ENCODE results near the gene ANKRD34A. TPM values are rescaled to one million over a fixed set of nuclear protein-coding genes. Genes with fewer than 3 reads are reported as not detected.

ANKRD34A gene
- total and polyA plus RNA-seq, 2 experiments from 2014 or later: 1.3 to 2.3 TPM

- Histone ChIP-seq H3K9me2 (ENCODE audit: insufficient read depth) (no peaks in the 10 kb centered on the region), H3K9ac (no peak overlapping the region), H3F3A (ENCODE audit: insufficient read depth) (0 out of 2 replicates have a peak, but pooled peaks cover 4% of the 10 kb centered on the region), H2AFZ (no peak overlapping the region), H3K27me3 (replicated peaks; ENCODE audit: insufficient read depth) (no peaks in the 10 kb centered on the region), H3K4me2 (ENCODE audit: unreplicated experiment) (no peak overlapping the region), H3K9me3 (ENCODE audit: low read depth) (no peaks in the 10 kb centered on the region), H3K4me1 (ENCODE audit: insufficient read depth) (peaks cover 4% of the 10 kb centered on the region; the same call in 1 of the 2 replicates), H3K36me3 (ENCODE audit: low read depth) (peaks cover 16% of the 10 kb centered on the region; the same call in 1 of the 2 replicates), H3K27ac (no peak overlapping the region), H3K79me2 (ENCODE audit: insufficient read depth) (peaks cover 77% of the 10 kb centered on the region), H4K20me1 (ENCODE audit: insufficient read depth) (no peaks in the 10 kb centered on the region), H3K4me3 (no peak overlapping the region)
- DNase-seq: no peak
- in situ Hi-C loops (cut with MboI): no loop called here
- no peak for TF ChIP-seq EZH2phosphoT487 (IDR thresholded peaks at IDR 0.05; ENCODE audit: insufficient read depth, low read depth)
- TF ChIP-seq EZH2 (IDR thresholded peaks at IDR 0.05; ENCODE audit: insufficient read depth, poor library complexity, severe bottlenecking): no peak
- WGBS, 2 experiments (ENCODE audit: low coverage in 1 of 2, low lambda C conversion rate in 2 of 2, missing lambda C conversion rate in 2 of 2): 94 to 98% methylated on average over 3 of the region's 3 CpGs
Measured at GRCh38 chr1:145944532-145944931, 19.8 kb downstream of the ANKRD34A start.

DNA sequence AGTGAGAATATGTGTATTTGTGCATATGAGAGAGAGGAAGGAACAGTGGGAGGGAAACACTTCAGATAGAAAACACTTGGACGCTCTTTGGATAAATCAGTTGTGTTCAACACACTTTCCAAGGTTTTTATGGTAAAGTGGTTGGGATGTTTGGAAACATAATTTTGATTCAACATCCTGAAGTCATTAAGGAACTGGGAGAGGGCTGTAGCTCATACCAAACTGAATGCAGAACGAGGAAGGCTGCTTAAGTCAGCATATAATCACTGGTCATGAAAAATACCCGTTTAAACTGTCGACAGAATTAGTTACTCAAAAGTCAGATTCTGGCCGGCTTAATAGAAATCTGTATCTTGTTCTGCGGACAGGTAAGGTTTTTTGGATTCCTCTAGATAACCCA, 21.5 kb downstream of the ANKRD34A start:
- Histone ChIP-seq H3K4me3 (0 out of 2 replicates have a peak overlapping the region, but pooled peaks have one; percentile 1), H3K9ac (peak overlapping the region; percentile 49), H3K9me2 (ENCODE audit: insufficient read depth) (no peaks in the 10 kb centered on the region), H3K4me2 (ENCODE audit: unreplicated experiment) (peak overlapping the region; percentile 43), H3F3A (ENCODE audit: insufficient read depth) (0 out of 2 replicates have a peak, but pooled peaks cover 4% of the 10 kb centered on the region), H2AFZ (peak overlapping the region; percentile 68), H3K4me1 (ENCODE audit: insufficient read depth) (peaks cover 4% of the 10 kb centered on the region; the same call in 1 of the 2 replicates), H3K79me2 (ENCODE audit: insufficient read depth) (peaks cover 61% of the 10 kb centered on the region), H3K9me3 (ENCODE audit: low read depth) (no peaks in the 10 kb centered on the region), H3K36me3 (ENCODE audit: low read depth) (peaks cover 16% of the 10 kb centered on the region; the same call in 1 of the 2 replicates), H3K27me3 (replicated peaks; ENCODE audit: insufficient read depth) (no peaks in the 10 kb centered on the region), H3K27ac (peak overlapping the region; percentile 31), H4K20me1 (ENCODE audit: insufficient read depth) (no peaks in the 10 kb centered on the region)
- peak; percentile 36 for DNase-seq
- no peak for TF ChIP-seq EZH2 (IDR thresholded peaks at IDR 0.05; ENCODE audit: insufficient read depth, poor library complexity, severe bottlenecking)
- no peak for TF ChIP-seq EZH2phosphoT487 (IDR thresholded peaks at IDR 0.05; ENCODE audit: insufficient read depth, low read depth)
- WGBS, 2 experiments (ENCODE audit: low coverage in 1 of 2, low lambda C conversion rate in 2 of 2, missing lambda C conversion rate in 2 of 2): 11 to 14% methylated on average over 6 of the region's 6 CpGs
- in situ Hi-C loops (cut with MboI): no loop called here

GRCh38 chr1:145942405-145942804, 22.0 kb downstream of the ANKRD34A start:
- Histone ChIP-seq H3K4me3 (no peak overlapping the region), H3K9me3 (ENCODE audit: low read depth) (no peaks in the 10 kb centered on the region), H3K79me2 (ENCODE audit: insufficient read depth) (peaks cover 58% of the 10 kb centered on the region), H4K20me1 (ENCODE audit: insufficient read depth) (no peaks in the 10 kb centered on the region), H3K4me1 (ENCODE audit: insufficient read depth) (peaks cover 4% of the 10 kb centered on the region; the same call in 1 of the 2 replicates), H3K36me3 (ENCODE audit: low read depth) (peaks cover 18% of the 10 kb centered on the region; the same call in 1 of the 2 replicates), H3F3A (ENCODE audit: insufficient read depth) (peaks cover 4% of the 10 kb centered on the region; the same call in 1 of the 2 replicates), H3K4me2 (ENCODE audit: unreplicated experiment) (peak overlapping the region; percentile 43), H3K27me3 (replicated peaks; ENCODE audit: insufficient read depth) (no peaks in the 10 kb centered on the region), H3K9ac (peak overlapping the region; percentile 49; the same call in 1 of the 2 replicates), H3K27ac (peak overlapping the region; percentile 31), H3K9me2 (ENCODE audit: insufficient read depth) (no peaks in the 10 kb centered on the region), H2AFZ (peak overlapping the region; percentile 68)
- TF ChIP-seq EZH2phosphoT487 (IDR thresholded peaks at IDR 0.05; ENCODE audit: insufficient read depth, low read depth): no peak
- WGBS, 2 experiments (ENCODE audit: low coverage in 1 of 2, low lambda C conversion rate in 2 of 2, missing lambda C conversion rate in 2 of 2): 27 to 29% methylated on average over 4 of the region's 4 CpGs
- DNase-seq: peak; percentile 20
- in situ Hi-C loops (cut with MboI): no loop called here

DNA sequence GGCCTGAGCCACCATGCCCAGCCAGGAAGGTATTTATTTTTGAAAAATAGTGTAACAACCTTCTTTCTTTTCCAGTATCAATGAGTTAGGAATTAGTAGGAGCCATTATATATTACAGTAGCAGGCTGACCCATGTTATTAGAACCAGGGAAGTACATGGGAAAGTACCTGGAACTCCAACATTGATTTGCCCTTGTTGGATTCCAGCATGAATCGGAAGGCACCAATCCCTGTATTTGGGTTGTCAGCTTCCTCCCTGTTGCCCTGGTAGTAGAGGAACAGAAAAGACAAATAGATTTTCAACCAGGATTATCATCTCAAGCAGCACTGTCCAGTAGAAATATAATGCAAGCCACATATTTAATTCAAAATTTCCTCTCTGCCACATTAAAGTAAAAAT, 26.9 kb downstream of the ANKRD34A start:
- Histone ChIP-seq H3K4me2 (ENCODE audit: unreplicated experiment) (no peak overlapping the region), H3K79me2 (ENCODE audit: insufficient read depth) (peaks cover 20% of the 10 kb centered on the region), H3K27ac (no peak overlapping the region), H4K20me1 (ENCODE audit: insufficient read depth) (no peaks in the 10 kb centered on the region), H3K27me3 (replicated peaks; ENCODE audit: insufficient read depth) (no peaks in the 10 kb centered on the region), H2AFZ (no peak overlapping the region), H3K4me1 (ENCODE audit: insufficient read depth) (0 out of 2 replicates have a peak, but pooled peaks cover 8% of the 10 kb centered on the region), H3K9me3 (ENCODE audit: low read depth) (no peaks in the 10 kb centered on the region), H3K9me2 (ENCODE audit: insufficient read depth) (no peaks in the 10 kb centered on the region), H3K4me3 (no peak overlapping the region), H3F3A (ENCODE audit: insufficient read depth) (peaks cover 6% of the 10 kb centered on the region), H3K36me3 (ENCODE audit: low read depth) (peaks cover 36% of the 10 kb centered on the region), H3K9ac (no peak overlapping the region)
- 93 to 94% methylated on average over 1 of the region's 1 CpG for WGBS, 2 experiments (ENCODE audit: low coverage in 1 of 2, low lambda C conversion rate in 2 of 2, missing lambda C conversion rate in 2 of 2)
- DNase-seq: no peak
- in situ Hi-C loops (cut with MboI): no loop called here
- no peak for TF ChIP-seq EZH2phosphoT487 (IDR thresholded peaks at IDR 0.05; ENCODE audit: insufficient read depth, low read depth)
- no peak for TF ChIP-seq EZH2 (IDR thresholded peaks at IDR 0.05; ENCODE audit: insufficient read depth, poor library complexity, severe bottlenecking)

All from GM23248 (cell line).